ENCODE data around the gene SLC6A5. TPM values are rescaled to one million over a fixed set of nuclear protein-coding genes. Genes with fewer than 3 reads are reported as not detected.

Gene SLC6A5
- total RNA-seq, 1 donor: not detected

- no peak for TF ChIP-seq CTCF (IDR thresholded peaks at IDR 0.05; ENCODE audit: insufficient read depth, low read depth, low read length)
- no peak for DNase-seq (ENCODE audit: low read depth)
Measured at GRCh38 chr11:20611445-20611844, 12.0 kb downstream of the SLC6A5 start.

GRCh38 chr11:20611892-20612291 lies 12.5 kb downstream of the SLC6A5 start:
- DNase-seq (ENCODE audit: low read depth): peak; percentile 27
- H3K4me3 ChIP-seq (ENCODE audit: low read depth, low read length): no peak overlapping the region
- no peak for TF ChIP-seq CTCF (IDR thresholded peaks at IDR 0.05; ENCODE audit: insufficient read depth, low read depth, low read length)

More at GRCh38 chr11:20611445-20611844, 12.0 kb downstream of the SLC6A5 start:
- no peak overlapping the region for H3K4me3 ChIP-seq (ENCODE audit: low read depth, low read length)

GRCh38 chr11:20612416-20612815 lies 13.0 kb downstream of the SLC6A5 start:
- TF ChIP-seq CTCF (IDR thresholded peaks at IDR 0.05; ENCODE audit: insufficient read depth, low read depth, low read length): no peak
- DNase-seq (ENCODE audit: low read depth): no peak
- no peak overlapping the region for H3K4me3 ChIP-seq (ENCODE audit: low read depth, low read length)

GRCh38 chr11:20616920-20617319 lies 17.5 kb downstream of the SLC6A5 start:
- TF ChIP-seq CTCF (IDR thresholded peaks at IDR 0.05; ENCODE audit: insufficient read depth, low read depth, low read length): no peak
- no peak for DNase-seq (ENCODE audit: low read depth)
- no peak overlapping the region for H3K4me3 ChIP-seq (ENCODE audit: low read depth, low read length)

- TF ChIP-seq CTCF (IDR thresholded peaks at IDR 0.05; ENCODE audit: insufficient read depth, low read depth, low read length): no peak
- H3K4me3 ChIP-seq (ENCODE audit: low read depth, low read length): no peak overlapping the region
- DNase-seq (ENCODE audit: low read depth): no peak
Measured at GRCh38 chr11:20617346-20618005, 18.1 kb downstream of the SLC6A5 start.

- no peak for TF ChIP-seq CTCF (IDR thresholded peaks at IDR 0.05; ENCODE audit: insufficient read depth, low read depth, low read length)
- no peak for DNase-seq (ENCODE audit: low read depth)
- no peak overlapping the region for H3K4me3 ChIP-seq (ENCODE audit: low read depth, low read length)
Measured at GRCh38 chr11:20618083-20618482, 18.7 kb downstream of the SLC6A5 start.

GRCh38 chr11:20620988-20621387 lies 21.6 kb downstream of the SLC6A5 start:
- no peak for DNase-seq (ENCODE audit: low read depth)
- no peak overlapping the region for H3K4me3 ChIP-seq (ENCODE audit: low read depth, low read length)
- TF ChIP-seq CTCF (IDR thresholded peaks at IDR 0.05; ENCODE audit: insufficient read depth, low read depth, low read length): no peak

Data from fibroblast of villous mesenchyme (primary cell).